Heart right ventricle (tissue), 16 donors: ENCODE data around the gene MERTK. TPM values are rescaled to one million over a fixed set of nuclear protein-coding genes. Genes with fewer than 3 reads are reported as not detected.

Source experiments
- ATAC-seq, 8 donors: fragments of 200-7000 bp; cut with Tn5 transposase; one replicate each; pipeline ENCODE4 v1.9.1; 2020; ENCODE audit warnings: mild to moderate bottlenecking in 8 of 8, moderate library complexity in 8 of 8, moderate number of reproducible peaks in 1 of 8
- DNase-seq, 2 donors: peaks; one replicate each; pipeline ENCODE4 v3.0.0-alpha.2; 2020
- H3K27ac ChIP-seq, 10 donors: fragments of 200-600 bp; sonication (generic) in 2 of 10; one replicate each; pipeline versions ENCODE4 v1.5.0 to v1.8.0; 2020 to 2022; ENCODE audit warnings: mild to moderate bottlenecking in 3 of 10
- H3K27me3 ChIP-seq, 7 donors: fragments of 200-600 bp; one replicate each; pipeline ENCODE4 v1.8.0; 2021 to 2022; ENCODE audit warnings: mild to moderate bottlenecking in 2 of 7
- H3K36me3 ChIP-seq, 9 donors: fragments of 200-600 bp; sonication (generic) in 1 of 9; one replicate each; pipeline versions ENCODE4 v1.5.0 to v1.8.0; 2020 to 2022; ENCODE audit warnings: mild to moderate bottlenecking in 2 of 9
- H3K4me1 ChIP-seq, 9 donors: fragments of 200-600 bp; sonication (generic) in 1 of 9; one replicate each; pipeline versions ENCODE4 v1.5.0 to v1.8.0; 2020 to 2022; ENCODE audit warnings: mild to moderate bottlenecking in 4 of 9
- H3K4me3 ChIP-seq, 10 donors: fragments of 200-600 bp; sonication (generic) in 2 of 10; one replicate each; pipeline versions ENCODE4 v1.5.0 to v1.8.0; 2020 to 2022; ENCODE audit warnings: mild to moderate bottlenecking in 7 of 10, moderate library complexity in 2 of 10
- H3K9me3 ChIP-seq, 11 donors: fragments of 200-600 bp in 10 of 11; sonication (generic) in 2 of 11; one replicate each; pipeline versions ENCODE4 v1.5.0 to v1.8.0; 2013 to 2022; ENCODE audit warnings: mild to moderate bottlenecking in 2 of 11, control low read depth in 1 of 11, moderate library complexity in 1 of 11
- WGBS, 2 donors: extraction: QIAGEN DNeasy Blood & Tissue Kit; methylation state at CpG; one replicate each; pipeline ENCODE4 v1.1.7; 2013; ENCODE audit warnings: inconsistent platforms in 1 of 2; 5-methylcytosine and 5-hydroxymethylcytosine counted together
- intact Hi-C, 10 donors: fragments of 100-400 bp; cut with DNase I; formaldehyde crosslinking; loops; one replicate each; pipeline versions ENCODE4 v1.11.1 to v1.14.2; 2022
- polyA plus RNA-seq, 2 donors: library from polyadenylated mRNA; stranded (reverse); fragments of 200-250 nt; gene quantifications; one replicate each; pipeline ENCODE4 v1.2.3, GENCODE V29; 2013
- total RNA-seq, 10 donors: library from RNA; stranded (reverse); fragmentation: NEBNext Ultra II Directional in 3 of 10; extraction: Animal tissue kit (Norgen Biotek cat#: 25700) in 3 of 10; gene quantifications; one replicate each; pipeline versions ENCODE4 v1.2.1 to v1.2.4, GENCODE V29; 2021 to 2023
- TF ChIP-seq, protein P1 (sequence below), 9 donors: fragments of 200-600 bp; sonication (generic) in 2 of 9; IDR thresholded peaks; one replicate each; pipeline versions ENCODE4 v1.5.0 to v1.8.0; 2021 to 2022; ENCODE audit warnings: antibody characterized with exemption in 9 of 9, mild to moderate bottlenecking in 5 of 9, moderate library complexity in 1 of 9
- donor health status: Arrhythmogenic right ventricular cardiomyopathy.
- donor health status: ischemic (EF 13 %, LVEDD 7.1; RV severe dilation, severe dysfunction).
- donor health status: healthy with polysubstance abuse.
- donor health status: DM: no; HTN: yes; CAD: no.
- donor health status: DM: no; HTN: no; CAD: no.
- donor health status: ischemic (EF 25% LVEDD 6.9; RV normal size, moderate dysfunction).
- donor health status: ischemic (EF 25% LVEDD 5.7; RV mildly dilated, moderate dysfunction).
- donor health status: healthy.
- donor health status: DM: yes; HTN: yes; CAD: no.
- donor health status: Ischemic cardiomyopathy.
- donor health status: ischemic (EF 35%, LVEDD 5.7; RV mildly dilated, moderate dysfunction).
- donor health status: nonischemic (EF 11% LVEDD 7.7; RV severe dilation, severe dysfunction).
- donor health status: DM: yes; HTN: yes; CAD: no.
- donor health status: PGD.
- donor health status: ischemic (EF 29% LVEDD 5.4; RV normal size, mild dysfunction).
- donor health status: nonischemic (EF 23%, LVEDD 6.1; RV moderate dilation, normal function).

MERTK gene
- total and polyA plus RNA-seq, 12 donors = 2.3 to 8.9 (median 3.9) TPM

DNA sequence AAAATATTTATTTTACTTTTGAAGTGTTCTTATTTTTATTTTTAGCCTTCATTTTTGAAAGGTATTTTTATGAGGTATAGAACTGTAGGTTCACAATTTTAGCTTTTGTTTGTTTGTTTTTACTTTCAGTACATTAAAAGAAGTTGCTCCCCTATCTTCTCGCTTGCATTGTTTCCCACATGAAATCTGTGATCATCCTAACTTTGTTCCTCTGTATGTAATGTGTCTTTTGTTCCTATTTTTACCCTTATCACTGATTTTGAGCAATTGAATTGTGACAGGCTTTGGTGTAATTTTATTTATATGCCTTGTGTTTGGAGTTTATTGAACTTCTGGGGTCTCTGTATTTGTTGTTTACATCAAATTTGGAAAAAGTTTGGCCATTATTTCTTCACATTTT is 78.8 kb downstream of the MERTK start:
- no peak overlapping the region for H3K27ac ChIP-seq
- ATAC-seq = no peak
- WGBS, 2 donors = 100% methylated on average over 1 of the region's 1 CpG
- H3K27me3 ChIP-seq = no peaks in the 10 kb centered on the region
- DNase-seq = no peak
- peaks cover 0 to 22% (median 17%) of the 10 kb centered on the region in 9 donors for H3K4me1 ChIP-seq
- peaks cover 0 to 13% (median 0%) of the 10 kb centered on the region in 11 donors for H3K9me3 ChIP-seq
- H3K4me3 ChIP-seq = no peak overlapping the region
- H3K36me3 ChIP-seq = peaks cover 0 to 54% (median 9%) of the 10 kb centered on the region in 9 donors
- intact Hi-C loops = loop anchor here in 1 of 10 donors (10.0 kb wide), 1 partner anchor 68 kb away; no protein-coding TSS in a partner anchor
- TF ChIP-seq, protein P1, sequence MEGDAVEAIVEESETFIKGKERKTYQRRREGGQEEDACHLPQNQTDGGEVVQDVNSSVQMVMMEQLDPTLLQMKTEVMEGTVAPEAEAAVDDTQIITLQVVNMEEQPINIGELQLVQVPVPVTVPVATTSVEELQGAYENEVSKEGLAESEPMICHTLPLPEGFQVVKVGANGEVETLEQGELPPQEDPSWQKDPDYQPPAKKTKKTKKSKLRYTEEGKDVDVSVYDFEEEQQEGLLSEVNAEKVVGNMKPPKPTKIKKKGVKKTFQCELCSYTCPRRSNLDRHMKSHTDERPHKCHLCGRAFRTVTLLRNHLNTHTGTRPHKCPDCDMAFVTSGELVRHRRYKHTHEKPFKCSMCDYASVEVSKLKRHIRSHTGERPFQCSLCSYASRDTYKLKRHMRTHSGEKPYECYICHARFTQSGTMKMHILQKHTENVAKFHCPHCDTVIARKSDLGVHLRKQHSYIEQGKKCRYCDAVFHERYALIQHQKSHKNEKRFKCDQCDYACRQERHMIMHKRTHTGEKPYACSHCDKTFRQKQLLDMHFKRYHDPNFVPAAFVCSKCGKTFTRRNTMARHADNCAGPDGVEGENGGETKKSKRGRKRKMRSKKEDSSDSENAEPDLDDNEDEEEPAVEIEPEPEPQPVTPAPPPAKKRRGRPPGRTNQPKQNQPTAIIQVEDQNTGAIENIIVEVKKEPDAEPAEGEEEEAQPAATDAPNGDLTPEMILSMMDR (IDR thresholded peaks at IDR 0.05) = no peak

DNA sequence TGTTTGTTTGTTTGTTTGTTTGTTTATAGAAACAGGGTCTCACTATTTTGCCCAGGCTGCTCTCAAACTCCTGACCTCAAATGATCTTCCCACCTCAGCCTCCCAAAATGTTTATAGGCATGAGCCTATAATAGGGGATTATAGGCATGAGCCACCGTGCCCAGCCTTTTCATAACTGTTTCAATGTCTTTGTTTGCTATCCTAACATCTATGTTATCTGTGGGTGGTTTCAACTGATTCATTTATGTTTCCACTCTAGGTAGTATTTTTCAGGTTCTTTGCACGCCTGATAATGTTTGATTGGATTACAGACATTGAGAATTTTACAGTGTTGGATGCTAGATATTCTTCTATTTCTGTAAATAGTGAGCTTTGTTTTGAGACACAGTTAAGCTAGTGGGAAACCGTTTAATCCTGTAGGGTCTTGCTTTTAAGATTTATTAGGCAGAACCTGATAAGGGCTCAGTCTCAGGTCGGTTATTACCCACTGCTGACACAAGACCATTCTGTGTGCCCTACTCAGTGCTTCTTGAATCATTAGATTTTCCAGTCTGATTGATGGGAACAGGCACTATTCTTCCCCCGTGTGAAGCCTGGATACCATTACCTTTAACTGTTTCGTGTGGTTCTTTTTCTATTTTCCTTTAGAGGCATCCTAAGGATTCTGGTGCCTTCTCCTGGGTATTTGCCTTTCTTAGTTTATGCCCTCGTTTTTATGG is 80.2 kb downstream of the MERTK start:
- TF ChIP-seq, protein P1 (IDR thresholded peaks at IDR 0.05) = no peak
- Histone ChIP-seq H3K4me1 (peaks cover 0 to 8% (median 5%) of the 10 kb centered on the region in 9 donors), H3K36me3 (peaks cover 0 to 68% (median 18%) of the 10 kb centered on the region in 9 donors), H3K9me3 (peaks cover 0 to 13% (median 0%) of the 10 kb centered on the region in 11 donors), H3K27me3 (no peaks in the 10 kb centered on the region), H3K4me3 (no peak overlapping the region), H3K27ac (no peak overlapping the region)
- 86% methylated on average over 7 of the region's 7 CpGs for WGBS, 2 donors
- intact Hi-C loops = loop anchor here in 1 of 10 donors (10.0 kb wide), 1 partner anchor 66 kb away; no protein-coding TSS in a partner anchor
- DNase-seq (no peak), ATAC-seq (no peak)

DNA sequence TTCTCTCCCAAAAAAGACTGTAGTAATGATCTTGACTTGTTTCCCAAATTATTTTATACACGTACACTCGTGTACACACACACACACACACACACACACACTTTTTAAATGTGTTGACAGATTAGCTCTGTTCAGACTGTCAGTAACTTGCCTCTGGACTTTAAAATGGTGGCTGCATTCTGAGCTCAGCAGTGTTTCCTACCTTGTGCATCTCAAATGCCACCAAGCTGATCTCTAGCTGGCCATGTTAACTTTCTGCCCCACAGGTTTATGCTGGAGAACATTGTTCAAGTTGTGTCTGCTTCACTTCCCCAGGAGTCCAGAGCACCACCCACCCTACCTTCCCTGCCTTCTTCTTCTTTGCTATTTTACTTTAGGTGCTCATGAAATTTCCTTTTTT is 83.3 kb downstream of the MERTK start:
- TF ChIP-seq, protein P1 (IDR thresholded peaks at IDR 0.05) = no peak
- H3K4me3 ChIP-seq = no peak overlapping the region
- H3K4me1 ChIP-seq = no peaks in the 10 kb centered on the region
- 91 to 98% methylated on average over 2 of the region's 2 CpGs for WGBS, 2 donors
- ATAC-seq (no peak), DNase-seq (no peak)
- intact Hi-C loops = loop anchor here in 1 of 10 donors (10.0 kb wide), 1 partner anchor 53 kb away; no protein-coding TSS in a partner anchor
- H3K36me3 ChIP-seq = peaks cover 0 to 85% (median 28%) of the 10 kb centered on the region in 9 donors
- no peaks in the 10 kb centered on the region for H3K27me3 ChIP-seq
- peaks cover 0 to 12% (median 0%) of the 10 kb centered on the region in 11 donors for H3K9me3 ChIP-seq
- no peak overlapping the region for H3K27ac ChIP-seq

DNA sequence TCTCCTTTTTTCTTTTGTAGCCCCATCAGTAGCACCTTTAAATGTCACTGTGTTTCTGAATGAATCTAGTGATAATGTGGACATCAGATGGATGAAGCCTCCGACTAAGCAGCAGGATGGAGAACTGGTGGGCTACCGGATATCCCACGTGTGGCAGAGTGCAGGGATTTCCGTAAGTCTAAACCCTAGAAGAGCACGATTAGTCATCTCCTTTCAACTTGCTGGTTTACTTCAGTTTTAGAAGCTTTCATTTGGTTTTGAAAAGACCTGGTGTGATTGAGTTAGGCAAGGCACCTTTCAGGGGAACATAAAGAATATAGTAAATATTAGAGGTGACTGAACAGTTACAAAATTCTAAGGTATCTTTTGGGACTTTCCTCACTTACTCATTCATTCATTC is 84.4 kb downstream of the MERTK start:
- TF ChIP-seq, protein P1 (IDR thresholded peaks at IDR 0.05) = no peak
- Histone ChIP-seq H3K9me3 (peaks cover 0 to 2% (median 0%) of the 10 kb centered on the region in 11 donors), H3K27ac (no peak overlapping the region), H3K27me3 (no peaks in the 10 kb centered on the region), H3K36me3 (peaks cover 0 to 83% (median 28%) of the 10 kb centered on the region in 9 donors), H3K4me3 (no peak overlapping the region), H3K4me1 (no peaks in the 10 kb centered on the region)
- ATAC-seq (no peak), DNase-seq (no peak)
- intact Hi-C loops = loop anchor here in 1 of 10 donors (10.0 kb wide), 1 partner anchor 52 kb away; no protein-coding TSS in a partner anchor
- 95 to 96% methylated on average over 5 of the region's 5 CpGs for WGBS, 2 donors
